Cardiac fibroblast (primary cell): ENCODE data around the gene ATP4A.
"Not testable (repeated sequence)": the region's sequence is repeated elsewhere in the genome, so short reads cannot be mapped to it uniquely, and the experiment has no call there.

Source experiments
- DNase-seq, 2 donors: peaks; one replicate each; pipeline versions ENCODE4 v3.0.0 to v3.0.0-alpha.2; 2010; ENCODE audit warnings: low read depth in 2 of 2
- H3K4me3 ChIP-seq, 2 donors: replicated peaks in 1 of 2; 1 replicate in 1 of 2; 2 replicates in 1 of 2; pipeline ENCODE4 v1.5.1; 2011; ENCODE audit warnings: low read depth in 2 of 2, low read length in 2 of 2, mild to moderate bottlenecking in 2 of 2, moderate library complexity in 1 of 2
- CTCF ChIP-seq: IDR thresholded peaks from one replicate; pipeline ENCODE4 v1.5.1; 2011; ENCODE audit warnings: low read depth, mild to moderate bottlenecking, low read length, inconsistent platforms

Gene ATP4A

GRCh38 chr19:35563207-35563829 lies at the start of gene ATP4A:
TSS of gene ATP4A (minus strand) at chr19:35563658. CDS start at chr19:35563629, 29 bp downstream.
- DNase-seq: no peak
- TF ChIP-seq CTCF: no peak
- no peak within 1 kb of the TSS for H3K4me3 ChIP-seq

DNA sequence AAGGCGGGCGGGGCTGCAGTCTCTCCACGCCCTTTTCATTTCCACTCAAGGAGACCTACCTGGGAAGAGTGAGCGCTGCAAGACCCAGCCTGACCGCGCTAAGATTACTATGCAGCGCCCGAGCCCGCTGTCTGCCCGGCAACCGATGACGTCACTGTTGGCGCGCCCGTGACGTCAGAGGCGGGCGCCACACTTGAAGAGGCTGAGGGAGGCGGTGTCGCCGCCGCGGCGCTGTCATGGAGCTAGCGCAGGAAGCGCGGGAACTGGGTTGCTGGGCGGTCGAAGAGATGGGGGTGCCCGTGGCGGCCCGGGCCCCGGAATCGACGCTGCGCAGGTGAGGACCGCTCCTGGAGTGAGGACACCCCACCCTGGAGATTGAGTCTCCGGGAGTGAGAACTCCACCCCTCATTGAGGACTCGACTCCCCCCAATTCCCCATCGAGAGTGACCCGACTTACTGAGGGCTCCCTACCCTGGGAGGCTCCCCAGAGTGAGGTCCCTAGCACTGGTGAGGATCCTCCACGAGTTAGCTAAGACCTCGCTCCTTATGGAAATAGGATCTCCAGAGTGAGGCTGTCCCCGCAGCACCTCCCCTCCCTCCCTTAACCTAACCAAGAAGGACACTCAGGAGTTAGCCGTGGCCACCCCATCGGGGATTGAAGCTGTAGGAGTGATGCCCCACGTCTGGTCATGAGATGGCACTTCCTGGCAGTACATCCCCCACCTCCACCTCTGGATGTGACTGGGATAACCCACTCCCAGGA lies 49.3 kb upstream of the ATP4A start, which contains the start of gene HAUS5:
Gene HAUS5 (plus strand): TSS at position 177 of the 763 bp plus-strand sequence. CDS start 60 bp downstream, at position 237.
- DNase-seq: peak; percentile 91
- TF ChIP-seq CTCF: no peak
- peak within 1 kb of the TSS; percentile 88 to 96 for H3K4me3 ChIP-seq

DNA sequence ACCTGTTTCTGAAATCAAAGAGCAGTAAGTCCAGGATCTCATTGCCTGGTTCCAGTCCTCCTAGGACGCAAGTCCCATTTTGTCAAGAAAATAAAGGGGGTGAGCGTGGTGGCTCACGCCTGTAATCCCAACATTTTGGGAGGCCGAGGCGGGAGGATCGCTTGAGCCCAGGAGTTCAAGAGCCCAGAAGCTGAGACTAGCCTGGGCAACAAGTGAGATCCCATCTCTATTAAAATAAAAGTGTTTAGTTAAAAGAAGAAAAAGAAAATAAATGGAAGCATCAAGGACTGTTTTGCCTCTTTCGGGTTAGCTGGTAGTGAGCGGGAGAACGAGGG lies 48.7 kb upstream of the ATP4A start:
- DNase-seq: no peak
- TF ChIP-seq CTCF: no peak
- H3K4me3 ChIP-seq: peak overlapping the region; percentile 88 to 96

DNA sequence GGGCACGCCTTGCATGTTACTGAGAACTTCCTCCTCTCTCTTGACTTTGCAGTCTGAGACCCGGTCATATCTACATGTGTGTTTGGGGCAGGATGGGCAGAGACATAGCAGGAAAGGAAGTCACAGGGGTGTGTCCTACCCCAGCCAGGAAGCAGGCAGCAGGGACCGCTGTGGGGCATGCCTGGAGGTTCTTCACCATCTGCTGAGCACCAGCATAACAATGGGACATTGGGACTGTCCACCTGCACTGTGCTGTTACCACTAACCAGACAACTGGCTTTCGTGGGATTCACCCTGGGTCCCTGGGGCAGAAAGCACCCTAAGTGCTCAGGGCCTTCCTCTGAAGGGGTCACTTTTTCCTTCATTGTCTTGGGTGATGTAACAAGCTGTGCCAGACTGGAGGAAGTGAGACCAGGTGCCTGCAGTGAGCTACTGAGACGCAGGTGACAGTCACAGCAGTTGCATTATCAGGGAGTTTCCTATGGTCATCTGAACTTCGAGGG lies 46.4 kb upstream of the ATP4A start:
- TF ChIP-seq CTCF: no peak
- DNase-seq: no peak
- H3K4me3 ChIP-seq: no peak overlapping the region

DNA sequence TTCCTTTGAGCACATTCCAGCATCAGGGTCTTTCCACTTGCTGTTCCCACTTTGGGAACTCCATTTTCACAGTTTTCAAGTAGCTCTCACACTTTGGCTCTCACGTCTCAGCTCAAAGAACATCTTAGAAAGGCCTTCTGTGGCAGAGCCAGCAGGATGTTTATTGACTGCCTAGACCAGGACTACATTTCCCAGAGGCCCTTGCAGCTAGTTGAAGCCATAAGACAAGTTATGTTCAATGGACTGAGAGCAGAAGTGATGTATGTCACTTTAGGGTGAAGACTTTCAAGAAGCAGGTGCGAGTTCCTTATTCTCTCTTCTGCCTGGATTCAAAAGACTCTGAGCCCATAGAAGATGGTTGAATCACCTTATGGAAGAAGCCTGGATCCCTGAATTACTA lies 44.8 kb upstream of the ATP4A start:
- DNase-seq: peak in 1 of 2 donors; percentile 9
- no peak for TF ChIP-seq CTCF
- no peak overlapping the region for H3K4me3 ChIP-seq

DNA sequence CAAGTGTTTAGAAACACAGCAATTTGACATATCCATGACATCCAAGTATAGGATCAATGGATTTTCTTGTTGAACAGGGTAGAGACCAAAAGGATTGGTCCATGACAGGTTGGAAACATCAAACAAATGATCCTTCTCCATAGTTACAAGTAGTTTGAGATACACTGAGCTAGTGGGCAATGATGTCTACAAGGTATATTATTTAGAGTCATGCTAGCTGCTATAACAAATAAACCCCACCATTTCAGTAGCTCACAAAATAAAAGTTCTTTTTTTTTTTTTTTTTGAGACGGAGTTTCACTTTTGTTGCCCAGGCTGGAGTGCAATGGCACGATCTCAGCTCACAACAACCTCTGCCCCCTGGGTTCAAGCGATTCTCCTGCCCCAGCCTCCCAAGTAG lies 44.2 kb upstream of the ATP4A start:
- DNase-seq: no peak
- TF ChIP-seq CTCF: no peak
- H3K4me3 ChIP-seq: no peak overlapping the region

- DNase-seq, H3K4me3 ChIP-seq: not testable (repeated sequence)
Measured at GRCh38 chr19:35607170-35607569, 43.7 kb upstream of the ATP4A start.

GRCh38 chr19:35604436-35604835 lies 41.0 kb upstream of the ATP4A start:
- H3K4me3 ChIP-seq, DNase-seq: not testable (repeated sequence)
